ENCODE data around the gene IL21R.

The IL21R gene

DNA sequence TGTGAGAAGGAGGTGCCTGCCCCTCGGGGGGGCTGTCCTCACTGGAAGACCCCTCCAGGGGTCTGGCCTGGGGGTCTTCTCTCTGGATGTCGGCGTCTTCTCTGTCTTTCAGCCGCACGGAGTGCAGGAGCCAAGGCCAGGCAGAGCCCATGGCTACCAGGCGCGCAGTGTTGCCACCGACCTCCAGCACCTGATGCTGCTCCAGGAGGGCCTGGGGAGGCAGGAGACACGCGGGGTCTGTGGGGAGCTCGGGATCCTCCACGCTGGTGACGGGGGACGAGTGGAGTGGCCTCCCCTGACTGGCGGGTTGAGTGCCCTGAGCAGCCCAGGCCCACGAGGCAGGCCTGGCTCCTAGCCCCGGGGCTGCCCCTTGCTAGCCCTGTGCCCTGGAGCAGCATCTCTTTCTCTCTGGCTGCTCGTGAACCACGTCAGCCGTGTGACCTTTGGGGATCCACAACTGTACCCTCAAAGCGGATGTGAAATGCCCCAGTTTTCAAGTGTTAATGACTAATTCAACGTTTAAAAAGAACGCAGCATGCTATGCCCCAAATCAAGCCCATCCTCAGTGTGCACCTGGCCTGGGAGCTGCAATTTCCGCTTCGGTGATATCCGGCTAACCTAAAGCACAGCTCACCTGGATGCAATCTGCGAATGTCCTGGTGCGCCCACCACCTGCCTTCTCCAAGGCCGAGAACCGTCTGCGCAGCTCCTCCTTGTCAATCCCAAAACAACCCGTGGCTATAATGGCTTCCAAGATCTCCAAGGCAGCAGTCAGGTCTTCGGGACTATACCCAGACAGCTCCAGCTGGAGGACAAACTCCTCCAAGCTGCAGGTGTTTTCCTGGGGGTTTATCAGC is 62.9 kb downstream of the IL21R start:
- DNase-seq (ENCODE audit: low read depth), result no peak

DNA sequence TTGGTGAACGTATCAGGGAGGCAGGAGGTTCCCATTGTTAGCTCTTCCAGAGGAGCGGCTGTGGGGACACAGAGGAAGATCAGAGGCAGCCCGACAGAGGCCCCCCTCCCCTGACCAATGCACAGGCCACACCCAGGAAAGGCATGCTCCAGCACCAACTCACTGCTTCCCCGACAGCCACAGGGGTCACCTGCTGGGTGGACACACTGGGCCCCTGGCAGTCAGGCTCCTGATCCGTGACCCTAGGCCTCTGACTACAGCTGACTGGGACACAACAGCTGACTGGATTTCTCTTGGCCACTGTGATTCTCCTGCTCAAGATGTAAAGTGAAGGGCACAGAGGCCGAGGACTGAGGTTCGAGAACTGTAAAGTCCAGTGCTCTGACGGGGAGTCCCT is 63.5 kb downstream of the IL21R start:
- no peak for DNase-seq (ENCODE audit: low read depth)

DNA sequence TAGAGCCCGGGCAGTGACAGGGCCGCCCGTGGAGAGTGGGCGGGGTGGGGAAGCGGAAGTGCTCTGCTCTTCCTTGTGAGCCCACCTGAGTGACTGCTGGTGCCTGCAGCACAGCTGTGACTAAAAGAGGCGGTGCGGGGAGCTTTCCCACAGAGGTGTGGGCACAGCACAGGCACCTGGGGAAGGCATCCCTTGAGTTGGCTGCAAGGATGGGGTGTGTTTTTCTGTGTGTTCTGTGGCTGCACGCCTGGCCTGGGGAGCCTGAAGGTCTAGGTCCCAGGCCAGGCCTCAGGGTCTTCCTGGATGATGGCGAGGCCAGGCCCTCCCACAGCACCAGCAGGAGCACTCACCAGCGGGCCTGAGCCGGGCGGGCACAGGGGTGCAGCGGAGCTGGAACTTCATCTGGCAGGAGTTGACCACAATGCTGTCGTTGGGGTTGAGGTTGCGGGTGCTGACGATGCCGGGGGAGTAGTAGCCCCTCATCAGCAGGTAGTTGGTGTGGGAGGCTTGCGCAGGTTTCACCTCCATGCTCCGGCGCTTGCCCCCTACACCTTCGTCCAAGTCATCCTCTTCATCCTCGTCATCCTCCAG is 67.1 kb downstream of the IL21R start:
- no peak for DNase-seq (ENCODE audit: low read depth)

DNA sequence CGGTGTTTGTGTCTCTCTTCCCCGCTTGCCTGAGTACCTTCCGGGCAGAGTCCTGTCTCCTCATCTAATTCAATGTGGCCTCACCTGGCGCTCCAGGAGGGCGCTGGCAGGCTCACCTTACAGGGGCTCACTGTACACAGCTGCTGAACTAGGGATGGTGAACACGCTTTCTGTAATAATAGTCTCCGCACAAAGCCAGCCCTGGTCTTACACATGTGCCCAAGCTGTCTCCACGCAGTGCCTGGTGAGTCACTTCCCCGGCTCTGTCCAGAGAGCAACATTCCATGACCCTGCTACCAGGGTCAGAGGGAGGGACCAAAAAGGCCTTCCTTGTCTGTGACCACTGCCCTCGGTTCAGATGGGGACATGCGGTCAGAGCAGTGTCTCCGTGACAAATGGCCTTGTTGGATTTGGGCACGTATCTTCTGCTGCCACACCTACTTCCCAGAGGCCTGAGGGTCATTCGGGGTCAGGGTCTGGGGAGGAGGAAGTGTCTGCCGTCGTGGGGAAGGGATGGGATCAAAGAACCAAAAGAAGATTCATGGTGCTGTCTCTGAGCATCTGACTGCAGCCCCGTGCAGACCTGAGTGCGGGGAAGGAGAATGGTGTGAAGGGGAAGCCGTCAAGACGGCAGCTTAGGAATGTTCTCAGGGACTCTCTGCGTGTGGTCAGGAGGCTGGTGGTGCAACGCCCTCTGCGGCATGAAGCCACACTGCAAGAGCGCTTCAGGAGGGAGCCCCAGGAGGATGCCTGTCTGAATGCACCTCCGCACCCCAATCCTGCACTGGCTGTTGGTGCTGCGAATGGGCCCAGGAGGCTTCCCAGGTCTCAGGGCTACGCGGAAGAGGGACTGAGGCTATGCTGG is 68.8 kb downstream of the IL21R start:
- DNase-seq (ENCODE audit: low read depth), result no peak

DNA sequence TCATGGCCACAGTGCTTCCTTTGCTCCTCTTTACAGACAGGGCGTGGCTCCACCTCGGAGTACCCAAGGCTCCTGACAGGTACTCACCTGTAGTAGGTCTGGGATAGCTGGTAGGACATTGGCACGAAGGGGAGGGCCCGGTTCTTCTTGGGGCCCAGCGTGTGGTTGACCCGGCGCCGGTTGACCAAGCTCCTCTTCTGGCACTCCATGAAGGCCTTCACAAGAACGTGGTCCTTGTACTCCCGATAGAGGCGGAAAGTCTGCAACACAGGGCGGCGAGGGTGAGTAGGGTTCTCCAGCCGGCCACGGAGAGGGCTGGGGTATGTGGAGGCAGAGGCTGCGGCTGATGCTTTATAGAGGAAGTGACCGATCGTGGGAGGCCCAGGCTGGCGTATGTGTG is 69.7 kb downstream of the IL21R start:
- DNase-seq (ENCODE audit: low read depth), result no peak

DNA sequence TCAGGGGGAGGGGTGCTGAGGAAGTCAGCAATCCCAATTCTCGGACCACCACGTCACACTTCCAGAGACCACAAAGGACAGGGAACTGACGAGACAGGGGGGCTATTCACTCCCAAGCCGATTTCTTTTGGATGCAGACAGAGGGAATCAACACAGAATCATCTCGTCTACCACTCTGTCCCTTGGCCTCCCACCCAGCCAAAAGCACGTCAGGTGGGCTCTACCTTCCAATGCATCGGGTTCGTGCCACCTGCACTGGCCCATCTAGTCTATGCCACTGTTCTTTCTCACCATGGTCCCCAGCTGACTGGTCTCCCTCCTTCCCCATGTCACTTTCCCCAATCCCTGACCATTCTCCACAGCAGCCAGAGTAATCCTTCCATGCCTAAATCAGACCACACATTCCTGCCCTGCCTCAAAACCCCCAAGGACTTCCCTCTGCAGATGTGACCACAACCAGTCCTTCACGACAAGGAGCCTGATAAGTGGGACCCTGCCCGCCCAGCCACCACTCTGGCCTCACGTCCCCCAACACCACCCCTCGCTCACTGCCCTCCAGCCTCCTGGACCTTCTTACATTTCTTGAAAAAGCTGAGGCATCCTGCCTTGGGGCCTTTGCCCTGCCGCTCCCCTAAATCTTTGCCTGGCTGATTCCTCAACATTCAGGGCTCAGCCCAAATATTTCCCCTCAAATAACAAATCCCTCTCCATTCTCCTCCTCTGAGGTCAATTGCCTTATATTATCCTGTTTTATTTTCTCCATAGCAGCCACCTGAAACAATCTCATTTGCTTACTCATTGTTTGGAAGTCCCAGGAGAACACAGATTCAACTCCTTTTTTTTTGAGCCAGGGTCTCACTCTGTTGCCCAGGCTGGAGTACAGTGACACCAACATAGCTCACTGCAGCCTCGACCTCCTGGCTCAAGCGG is 70.4 kb downstream of the IL21R start:
- DNase-seq (ENCODE audit: low read depth), result no peak

DNA sequence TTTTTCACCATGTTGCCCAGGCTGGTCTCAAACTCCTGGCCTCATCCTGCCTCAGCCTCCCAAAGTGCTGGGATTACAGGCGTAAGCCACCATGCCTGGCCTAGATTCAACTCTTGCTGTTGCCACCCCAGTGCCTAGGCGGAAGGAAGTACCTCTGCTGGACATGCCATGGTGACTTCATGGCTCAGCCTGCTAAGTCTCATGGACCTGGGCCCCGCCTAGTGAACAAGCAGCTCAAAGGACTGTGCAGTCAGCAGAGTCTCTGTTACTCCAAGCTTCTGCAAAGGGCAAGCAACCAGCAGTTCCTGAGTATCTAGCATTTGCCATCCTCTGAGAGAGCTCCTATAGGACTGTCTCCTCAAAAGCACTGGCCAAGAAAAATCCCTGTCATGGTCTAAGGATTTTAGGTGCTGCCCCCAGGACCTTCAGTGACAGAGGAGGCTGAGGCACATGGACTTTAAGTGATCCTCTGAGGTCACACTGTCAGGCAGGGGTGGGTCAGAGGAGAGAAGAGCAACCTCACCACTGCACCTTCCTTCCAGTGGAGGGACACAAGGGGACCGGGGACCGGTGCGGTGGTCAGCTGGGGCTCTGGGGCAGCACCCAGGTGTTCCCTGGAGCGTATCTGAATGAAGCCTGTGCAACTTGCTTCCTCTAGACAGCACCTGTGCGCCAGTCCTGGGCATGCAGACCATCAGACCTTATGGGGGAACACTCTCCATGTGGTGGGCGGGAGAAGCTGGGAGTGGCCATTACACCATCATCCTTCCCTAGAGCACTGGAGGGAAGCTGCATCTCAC is 71.3 kb downstream of the IL21R start:
- DNase-seq (ENCODE audit: low read depth), result no peak

DNA sequence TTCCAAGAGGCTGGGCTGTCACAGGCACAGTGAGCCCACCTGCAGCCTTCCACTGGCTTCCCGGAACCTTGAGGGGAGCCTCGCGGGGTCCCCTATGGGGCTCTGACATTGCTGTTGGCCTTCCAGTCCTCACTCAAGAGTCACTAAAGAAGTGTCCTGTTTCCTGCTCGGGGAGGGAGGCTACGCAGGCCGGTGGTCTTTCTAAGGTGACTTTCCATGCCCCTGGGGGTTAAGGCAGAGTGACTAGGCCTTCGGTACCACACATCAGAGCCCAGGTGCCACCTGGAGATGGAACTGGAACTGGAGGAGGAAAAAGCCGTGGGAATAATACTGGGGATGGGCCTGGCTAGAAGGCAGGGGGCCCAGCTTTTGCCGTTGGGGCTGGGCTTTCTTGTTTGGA is 72.1 kb downstream of the IL21R start:
- DNase-seq (ENCODE audit: low read depth), result no peak

DNA sequence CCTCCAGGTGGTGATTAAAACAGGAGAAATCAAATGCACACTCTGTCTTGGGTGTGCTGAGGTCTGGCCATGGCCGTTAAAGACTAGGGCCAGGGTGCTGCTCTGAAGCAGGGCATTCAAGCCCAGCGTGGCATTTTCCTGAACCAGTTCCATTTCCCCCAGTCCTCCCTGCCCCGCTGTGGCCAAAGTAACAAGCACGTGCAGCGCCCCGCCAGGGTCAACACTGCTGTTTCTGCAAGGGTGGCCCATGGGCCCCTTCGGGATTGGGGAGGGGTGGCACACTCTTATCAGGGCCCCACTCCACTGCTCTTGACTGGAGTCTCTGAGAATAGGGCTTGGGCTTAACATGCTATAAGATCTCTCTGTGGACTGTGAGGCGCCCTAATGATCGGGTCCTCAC is 72.9 kb downstream of the IL21R start:
- DNase-seq (ENCODE audit: low read depth), result no peak

DNA sequence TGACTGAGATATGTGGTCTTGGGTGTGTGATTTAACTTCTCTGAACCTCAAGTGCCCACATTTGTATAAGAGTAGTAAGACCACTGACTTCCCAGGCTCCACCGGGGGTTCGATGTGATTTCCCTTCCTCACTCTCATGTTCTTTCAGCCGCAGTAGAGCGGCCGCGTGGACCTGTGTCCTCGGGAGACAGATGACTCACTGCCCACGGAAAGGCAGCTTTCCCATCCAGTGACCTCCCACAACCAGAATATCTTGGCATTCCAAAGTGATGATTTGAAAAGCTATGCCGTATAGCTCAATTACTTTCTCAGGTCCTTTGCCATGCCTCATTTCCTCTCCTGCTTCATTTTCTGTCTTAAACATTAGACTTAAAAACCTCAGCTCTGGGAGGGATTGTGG is 73.6 kb downstream of the IL21R start:
- DNase-seq (ENCODE audit: low read depth), result no peak

DNA sequence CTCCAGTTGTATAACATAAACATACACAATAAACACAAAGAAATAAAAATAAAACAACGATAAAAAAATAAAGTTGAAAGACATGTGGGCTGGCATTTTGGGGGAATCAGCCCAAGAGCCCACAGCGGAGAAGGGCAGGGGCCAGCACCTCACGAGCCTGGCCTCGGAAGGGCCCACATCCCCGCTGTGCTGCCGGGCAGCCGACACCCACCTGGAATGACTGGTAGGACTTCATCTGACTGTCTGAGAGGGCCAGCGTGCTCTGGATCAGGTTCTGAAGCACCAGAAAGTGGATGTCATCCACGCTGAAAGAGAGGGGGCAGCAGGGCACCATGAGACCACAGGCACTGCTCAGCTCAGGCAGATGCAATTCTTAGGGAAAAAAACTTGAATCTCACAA is 74.3 kb downstream of the IL21R start:
- no peak for DNase-seq (ENCODE audit: low read depth)

DNA sequence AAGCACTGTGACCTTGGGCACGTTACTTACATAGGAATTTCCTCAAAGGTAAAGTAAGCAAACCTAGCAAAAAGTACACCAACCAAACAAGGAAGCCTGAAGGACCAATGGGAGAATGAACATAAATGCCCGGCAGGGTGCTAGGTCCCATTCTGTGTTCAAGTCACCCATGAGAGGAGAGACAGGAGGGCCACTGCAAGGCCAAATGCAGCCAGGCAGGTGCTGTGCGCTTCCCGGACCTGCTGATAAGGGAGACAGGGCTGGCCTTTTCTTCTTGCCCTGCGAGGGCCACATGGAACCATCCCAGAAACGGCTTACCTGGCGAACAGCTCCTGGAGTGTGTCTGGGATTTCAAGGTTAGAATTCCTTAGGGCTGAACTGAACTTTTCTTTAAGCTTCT is 78.8 kb downstream of the IL21R start:
- no peak for DNase-seq (ENCODE audit: low read depth)

DNA sequence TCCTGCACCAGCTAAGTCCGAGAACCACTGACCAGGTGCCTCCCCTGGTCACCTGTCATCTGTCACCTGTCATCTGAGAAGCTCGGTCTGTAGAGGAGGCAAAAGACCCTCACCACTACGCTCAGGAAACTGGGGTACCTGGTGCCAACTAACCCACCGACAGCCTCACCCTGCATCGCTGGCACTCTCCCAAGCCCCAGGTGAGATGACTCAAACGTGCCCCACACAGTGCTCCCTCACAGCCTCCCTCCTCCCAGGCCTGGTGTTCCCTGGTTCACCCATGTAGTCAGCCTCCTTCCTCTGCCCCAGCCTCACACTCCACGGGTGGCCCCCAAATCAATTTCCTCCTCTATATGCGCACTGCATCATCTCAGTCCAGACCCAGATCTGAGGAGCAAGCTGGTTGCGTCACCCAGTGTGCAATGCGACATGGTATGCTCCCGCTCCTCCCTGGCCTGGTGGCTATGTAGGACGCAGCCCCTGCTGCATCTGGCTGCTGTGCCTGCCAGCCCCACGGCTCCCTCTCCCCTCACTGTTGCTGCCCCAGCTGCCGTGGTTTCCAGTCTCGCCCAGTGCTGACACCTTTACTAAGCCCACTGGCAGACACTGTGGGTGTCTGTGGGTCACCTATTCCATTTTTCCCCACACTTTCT is 79.4 kb downstream of the IL21R start:
- DNase-seq (ENCODE audit: low read depth), result no peak

DNA sequence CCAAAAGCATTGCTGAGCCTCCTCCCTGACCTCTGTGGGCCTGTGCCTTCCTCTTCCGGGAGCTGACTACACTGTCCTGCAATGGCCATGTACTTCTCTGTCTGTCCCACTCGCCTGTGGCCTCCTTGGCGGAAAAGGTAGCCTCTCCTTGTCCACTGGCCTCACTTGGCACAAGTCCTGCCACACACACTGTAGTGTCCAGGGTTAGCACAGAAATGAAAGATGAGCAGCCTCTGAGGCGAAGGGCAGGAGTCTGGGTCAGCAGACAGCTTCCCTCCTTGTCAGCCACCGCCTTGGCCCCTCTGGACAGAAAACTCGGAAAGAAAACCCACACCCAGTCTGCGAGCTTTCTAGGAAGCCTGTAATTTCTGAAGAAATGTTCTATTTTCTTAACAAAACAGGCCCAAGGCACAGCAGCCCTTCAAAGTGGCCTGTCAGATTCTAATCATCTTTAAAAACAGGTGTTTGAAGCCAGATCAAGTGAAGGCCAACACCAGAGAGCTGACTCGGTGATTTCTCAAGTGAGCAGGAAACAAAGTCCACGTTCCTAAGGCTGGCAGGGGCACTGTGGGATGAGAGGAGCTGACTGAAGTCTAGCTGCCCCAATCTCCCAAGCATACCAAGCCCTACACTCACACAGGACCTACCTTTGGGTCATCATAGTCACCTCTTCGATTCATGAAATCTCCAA is 80.6 kb downstream of the IL21R start:
- no peak for DNase-seq (ENCODE audit: low read depth)

DNA sequence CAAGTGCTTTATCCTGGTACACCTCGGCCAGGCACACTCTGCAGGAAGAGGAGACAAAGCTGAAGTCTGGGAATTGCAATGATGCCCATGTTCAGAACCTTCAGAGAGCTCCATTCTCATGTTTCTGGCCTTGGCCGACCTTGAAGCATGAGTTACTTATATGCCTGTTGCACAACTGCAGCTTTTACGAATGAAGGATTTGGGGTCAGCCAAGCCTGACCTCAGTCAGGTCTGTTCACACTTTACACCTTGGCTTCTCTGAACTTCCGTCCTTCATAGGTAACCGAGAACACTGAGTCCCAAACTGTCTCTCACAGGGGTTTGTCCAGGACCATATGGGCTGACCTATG is 81.1 kb downstream of the IL21R start:
- DNase-seq (ENCODE audit: low read depth), result no peak

DNA sequence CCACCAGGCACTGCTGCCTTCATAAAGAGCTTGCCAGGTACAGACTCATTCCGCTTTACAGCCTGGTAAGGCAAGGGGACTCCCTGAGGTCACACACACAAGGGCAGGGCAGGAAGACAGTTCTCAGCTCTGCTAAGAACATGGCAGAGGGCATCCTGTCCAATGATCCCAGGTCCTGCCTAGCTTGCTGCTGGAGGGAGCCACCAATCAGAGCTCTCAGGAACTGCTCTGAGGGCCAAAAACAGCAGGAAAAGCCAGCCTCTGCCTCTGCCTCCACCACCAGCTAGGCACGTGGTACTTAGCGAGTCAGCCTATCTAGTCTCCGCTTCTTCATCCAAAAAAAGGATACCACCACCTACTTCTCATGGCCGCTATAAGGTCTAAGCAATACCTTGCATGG is 81.7 kb downstream of the IL21R start:
- no peak for DNase-seq (ENCODE audit: low read depth)

DNA sequence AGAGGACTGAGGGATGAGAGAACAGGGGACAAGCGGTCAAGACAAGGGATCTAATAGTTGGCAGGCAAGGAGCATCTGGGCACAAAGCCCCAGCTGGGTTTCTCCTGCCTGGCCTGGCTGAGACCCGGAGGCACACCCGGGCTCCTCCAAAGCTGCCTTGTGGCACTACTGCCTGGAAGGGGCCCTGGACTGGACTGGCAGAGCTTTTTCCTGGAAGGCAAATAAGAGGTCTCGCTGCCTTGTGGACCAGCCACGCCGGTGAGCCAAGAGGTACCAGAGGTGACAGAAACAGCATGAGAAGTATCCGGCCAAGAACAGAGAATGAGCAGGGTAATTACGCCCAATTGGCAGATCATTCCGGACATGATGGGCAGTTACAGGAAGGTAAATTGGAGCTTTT is 83.2 kb downstream of the IL21R start:
- no peak for DNase-seq (ENCODE audit: low read depth)

DNA sequence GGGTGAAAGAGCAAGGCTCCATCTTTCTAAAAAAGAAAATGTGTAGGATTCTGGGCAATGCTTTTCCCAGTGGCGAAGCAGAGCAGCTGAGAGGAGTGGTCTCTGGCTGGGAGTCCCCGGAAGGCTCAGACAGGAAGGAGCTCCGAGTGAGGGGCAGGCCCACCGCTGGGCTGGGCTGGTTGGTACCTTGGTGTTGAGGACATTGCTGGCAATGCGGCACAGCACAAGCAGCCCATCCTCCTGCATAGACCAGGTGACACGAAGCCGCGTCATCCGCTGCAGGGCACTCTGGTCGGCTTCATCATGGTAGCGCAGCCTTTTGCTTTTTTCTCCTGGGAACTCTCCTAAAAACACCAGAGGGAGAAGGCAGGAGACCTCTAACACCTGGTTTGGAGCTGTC is 83.8 kb downstream of the IL21R start:
- no peak for DNase-seq (ENCODE audit: low read depth)

DNA sequence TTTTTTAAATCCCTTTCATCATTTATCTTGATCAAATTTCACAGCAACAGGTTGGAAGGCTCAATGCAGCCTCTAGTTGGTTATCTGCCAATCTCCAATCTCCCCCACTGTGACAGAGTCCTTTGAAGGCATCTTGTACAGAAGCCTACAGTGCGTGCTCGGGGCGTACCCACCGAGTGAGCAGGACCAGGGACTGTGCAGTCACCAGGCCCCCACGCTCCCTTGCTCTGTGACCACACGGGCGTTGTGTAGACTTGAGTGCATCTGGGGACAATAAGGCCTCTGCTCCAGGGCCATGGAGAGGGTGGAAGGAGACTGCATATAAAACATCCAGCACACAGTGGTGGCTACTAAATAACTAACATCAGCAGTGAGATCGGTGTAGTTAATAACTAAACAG is 84.4 kb downstream of the IL21R start:
- DNase-seq (ENCODE audit: low read depth), result no peak

DNA sequence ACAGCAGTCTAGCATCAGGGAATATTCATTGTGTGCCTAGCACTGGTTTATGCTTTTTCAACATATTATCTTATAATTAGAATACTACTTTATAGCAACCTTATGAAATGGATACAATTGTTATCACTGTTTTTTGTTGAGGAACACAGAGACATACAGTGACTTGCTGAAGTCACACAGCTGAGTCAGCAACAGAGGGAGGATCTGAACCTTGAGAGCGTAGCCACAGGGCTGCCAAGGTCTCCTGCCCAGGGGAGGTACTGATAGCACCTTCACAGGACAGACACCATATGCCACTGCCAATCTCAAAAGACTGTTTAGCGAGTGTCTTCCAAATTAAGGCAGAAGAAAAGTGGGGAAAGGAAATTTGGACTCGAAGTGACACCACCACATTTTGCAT is 84.8 kb downstream of the IL21R start:
- DNase-seq (ENCODE audit: low read depth), result no peak
